B cell (primary cell): ENCODE results near the gene RALY.

Source experiments
- CTCF ChIP-seq: fragments of 200-600 bp; IDR thresholded peaks from one replicate; pipeline ENCODE4 v1.8.0; 2022; ENCODE audit warnings: antibody characterized with exemption, mild to moderate bottlenecking
- EZH2 ChIP-seq: IDR thresholded peaks from 2 replicates; pipeline ENCODE4 v1.6.1; 2012; ENCODE audit warnings: borderline replicate concordance, low read depth, mild to moderate bottlenecking, moderate library complexity, low read length; ENCODE audit not compliant: insufficient read depth, poor library complexity, severe bottlenecking

- TF ChIP-seq CTCF (no peak), EZH2 (no peak)
These were observed 90.1 kb downstream of the RALY start for GRCh38 chr20:34083781-34084180.
